WTC11 (cell line): ENCODE measurements around the gene RIPOR3. TPM values are rescaled to one million over a fixed set of nuclear protein-coding genes. Genes with fewer than 3 reads are reported as not detected.

Experiments used
- ATAC-seq: fragments of 200-7000 bp; cut with Tn5 transposase; 2 replicates; pipeline ENCODE4 v1.10.0; 2021; ENCODE audit warnings: mild to moderate bottlenecking, moderate library complexity
- CTCF ChIA-PET: fragments of 300-600 bp; sonication (Branson Sonifier 250); formaldehyde crosslinking; loops from one replicate; lab custom pipeline; 2021; ENCODE audit warnings: antibody characterized with exemption; lab: Charles Lee
- POLR2A ChIA-PET: fragments of 350-600 bp; sonication (Branson Sonifier 250); formaldehyde crosslinking; loops from one replicate; lab custom pipeline; 2021; ENCODE audit warnings: antibody characterized with exemption; lab: Charles Lee
- DNase-seq: peaks from one replicate; pipeline ENCODE4 v3.0.0; 2021; ENCODE audit warnings: low spot score
- H3K27ac Mint-ChIP-seq: 2 replicates; pipeline ENCODE4 v1.8.0; 2021; ENCODE audit warnings: mixed read lengths
- H3K27me3 Mint-ChIP-seq: 2 replicates; pipeline ENCODE4 v1.8.0; 2021; ENCODE audit warnings: low read depth, mild to moderate bottlenecking, moderate library complexity, mixed read lengths
- H3K36me3 Mint-ChIP-seq: 2 replicates; pipeline ENCODE4 v1.8.0; 2021; ENCODE audit warnings: mixed read lengths
- H3K4me1 Mint-ChIP-seq: 2 replicates; pipeline ENCODE4 v1.8.0; 2022; ENCODE audit warnings: mixed read lengths
- H3K4me3 Mint-ChIP-seq: 2 replicates; pipeline ENCODE4 v1.8.0; 2021; ENCODE audit warnings: mild to moderate bottlenecking, moderate library complexity, mixed read lengths
- H3K9me3 Mint-ChIP-seq: 2 replicates; pipeline ENCODE4 v1.8.0; 2021; ENCODE audit warnings: mixed read lengths
- ARID4B ChIP-seq: sonication (generic); formaldehyde crosslinking; IDR thresholded peaks from 2 replicates; pipeline ENCODE4 v1.8.0; 2023; ENCODE audit warnings: missing genetic modification reagents, mild to moderate bottlenecking, borderline replicate concordance
- ATF1 ChIP-seq: sonication (generic); formaldehyde crosslinking; IDR thresholded peaks from 2 replicates; pipeline ENCODE4 v1.8.1; 2023; ENCODE audit warnings: mild to moderate bottlenecking, moderate library complexity, missing genetic modification reagents
- CBFB ChIP-seq: sonication (generic); formaldehyde crosslinking; IDR thresholded peaks from 2 replicates; pipeline ENCODE4 v1.8.1; 2022; ENCODE audit warnings: mild to moderate bottlenecking, low read depth, missing genetic modification reagents
- CDX4 ChIP-seq: fragments of 250-450 bp; sonication (Bioruptor Pico); IDR thresholded peaks from 2 replicates; pipeline ENCODE4 v1.9.0; 2021; ENCODE audit warnings: moderate library complexity, mild to moderate bottlenecking, inconsistent platforms, borderline replicate concordance
- FOXJ3 ChIP-seq: sonication (generic); formaldehyde crosslinking; IDR thresholded peaks from 2 replicates; pipeline ENCODE4 v1.9.0; 2021; ENCODE audit warnings: missing genetic modification reagents, mild to moderate bottlenecking, borderline replicate concordance
- GABPB1 ChIP-seq: sonication (generic); formaldehyde crosslinking; IDR thresholded peaks from 2 replicates; pipeline ENCODE4 v1.8.1; 2023; ENCODE audit warnings: mild to moderate bottlenecking, missing genetic modification reagents
- HMGA2 ChIP-seq: fragments of 250-450 bp; sonication (Bioruptor Pico); IDR thresholded peaks from 2 replicates; pipeline ENCODE4 v1.4.0; 2021; ENCODE audit warnings: mild to moderate bottlenecking, moderate library complexity
- JUN ChIP-seq: sonication (generic); formaldehyde crosslinking; IDR thresholded peaks from 2 replicates; pipeline ENCODE4 v1.8.0; 2023; ENCODE audit warnings: mild to moderate bottlenecking, missing genetic modification reagents
- RORB ChIP-seq: fragments of 250-450 bp; sonication (Bioruptor Pico); IDR thresholded peaks from 2 replicates; pipeline ENCODE4 v1.9.0; 2021; ENCODE audit warnings: mild to moderate bottlenecking
- ZNF281 ChIP-seq: sonication (generic); formaldehyde crosslinking; IDR thresholded peaks from 2 replicates; pipeline ENCODE4 v1.8.0; 2023; ENCODE audit warnings: mild to moderate bottlenecking, missing genetic modification reagents
- ZNF423 ChIP-seq: fragments of 250-450 bp; sonication (Bioruptor Pico); IDR thresholded peaks from 2 replicates; pipeline ENCODE4 v2.1.2; 2022; ENCODE audit warnings: mild to moderate bottlenecking, moderate library complexity
- total RNA-seq: library from RNA; stranded (reverse); gene quantifications from 3 replicates; pipeline ENCODE4 v1.2.3, GENCODE V29; 2021
- TF ChIP-seq, protein P1 (sequence below): sonication (generic); formaldehyde crosslinking; IDR thresholded peaks from 2 replicates; pipeline ENCODE4 v1.8.1; 2022; ENCODE audit warnings: mild to moderate bottlenecking, missing genetic modification reagents, moderate library complexity, borderline replicate concordance
- TF ChIP-seq, protein P2 (sequence below): sonication (generic); formaldehyde crosslinking; IDR thresholded peaks from 2 replicates; pipeline ENCODE4 v1.8.1; 2023; ENCODE audit warnings: mild to moderate bottlenecking, moderate library complexity, missing genetic modification reagents

The RIPOR3 gene
- total RNA-seq, 1 experiment from 2014 or later, result 6.5 TPM

DNA sequence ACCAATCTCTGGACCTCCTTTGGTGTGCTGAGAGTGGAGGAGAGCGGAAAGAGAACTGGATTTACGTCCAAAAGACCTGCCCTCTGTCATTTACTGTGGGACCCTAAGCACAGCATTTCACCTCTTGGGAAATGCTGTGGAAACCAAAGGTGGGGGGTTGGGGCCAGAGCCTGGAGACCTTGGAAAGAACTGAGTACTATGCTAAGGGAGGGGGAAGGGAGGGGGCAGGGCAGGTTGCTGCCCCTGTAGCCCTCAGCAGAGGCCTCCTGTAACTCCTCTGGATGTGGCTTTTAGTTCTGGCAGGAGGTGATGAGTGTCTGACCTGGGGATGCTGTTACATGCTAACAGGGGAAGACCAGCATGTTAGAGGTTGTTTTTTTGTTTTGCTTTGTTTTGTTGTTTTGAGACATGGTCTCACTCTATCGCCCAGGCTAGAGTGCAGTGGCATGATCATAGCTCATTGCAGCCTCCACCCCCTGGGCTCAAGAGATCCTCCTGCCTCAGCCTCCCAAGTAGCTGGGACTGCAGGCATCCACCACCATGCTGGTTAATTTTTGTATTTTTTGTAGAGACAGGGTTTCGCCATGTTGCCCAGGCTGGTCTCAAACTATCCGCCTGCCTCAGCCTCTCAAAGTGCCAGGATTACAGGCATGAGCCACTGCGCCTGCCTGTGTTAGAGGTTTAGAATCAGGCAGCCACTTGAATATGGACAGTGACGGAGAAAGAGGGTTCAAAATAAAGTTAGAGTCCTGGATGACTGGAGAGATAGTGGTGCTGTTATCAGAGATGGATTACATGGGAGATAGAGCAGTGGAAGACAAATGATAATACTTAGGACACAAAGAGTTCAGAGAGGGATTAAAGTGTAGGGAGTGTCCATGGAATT, 21.7 kb upstream of the RIPOR3 start:
- Mint-ChIP-seq H3K4me3 (no peak overlapping the region), H3K27ac (0 out of 2 replicates have a peak overlapping the region, but pooled peaks have one; percentile 44), H3K36me3 (no peaks in the 10 kb centered on the region), H3K9me3 (no peaks in the 10 kb centered on the region), H3K4me1 (peaks cover 30% of the 10 kb centered on the region), H3K27me3 (no peaks in the 10 kb centered on the region; the same call in none of the 2 replicates)
- ATAC-seq, result peak; percentile 71
- ChIA-PET POLR2A (interaction anchor here (0.7 to 1.1 kb wide), 3 partner anchors 12 to 87 kb away, joined by 3 to 5 read pairs (median 3); no protein-coding TSS in a partner anchor), CTCF (interaction anchor here (0.6 to 4.6 kb wide), 34 partner anchors 8 to 158 kb away, joined by 3 to 64 read pairs (median 5); partner anchors contain the start of genes BCAS4, PARD6B and RIPOR3)
- no peak for DNase-seq
- TF ChIP-seq GABPB1 (CRISPR knock-in tag) (no peak), ATF1 (no peak), ZNF281 (CRISPR knock-in tag) (no peak), RORB (CRISPR knock-in tag) (no peak), FOXJ3 (CRISPR knock-in tag) (no peak)
- TF ChIP-seq, protein P1, sequence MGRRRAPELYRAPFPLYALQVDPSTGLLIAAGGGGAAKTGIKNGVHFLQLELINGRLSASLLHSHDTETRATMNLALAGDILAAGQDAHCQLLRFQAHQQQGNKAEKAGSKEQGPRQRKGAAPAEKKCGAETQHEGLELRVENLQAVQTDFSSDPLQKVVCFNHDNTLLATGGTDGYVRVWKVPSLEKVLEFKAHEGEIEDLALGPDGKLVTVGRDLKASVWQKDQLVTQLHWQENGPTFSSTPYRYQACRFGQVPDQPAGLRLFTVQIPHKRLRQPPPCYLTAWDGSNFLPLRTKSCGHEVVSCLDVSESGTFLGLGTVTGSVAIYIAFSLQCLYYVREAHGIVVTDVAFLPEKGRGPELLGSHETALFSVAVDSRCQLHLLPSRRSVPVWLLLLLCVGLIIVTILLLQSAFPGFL, result no peak

DNA sequence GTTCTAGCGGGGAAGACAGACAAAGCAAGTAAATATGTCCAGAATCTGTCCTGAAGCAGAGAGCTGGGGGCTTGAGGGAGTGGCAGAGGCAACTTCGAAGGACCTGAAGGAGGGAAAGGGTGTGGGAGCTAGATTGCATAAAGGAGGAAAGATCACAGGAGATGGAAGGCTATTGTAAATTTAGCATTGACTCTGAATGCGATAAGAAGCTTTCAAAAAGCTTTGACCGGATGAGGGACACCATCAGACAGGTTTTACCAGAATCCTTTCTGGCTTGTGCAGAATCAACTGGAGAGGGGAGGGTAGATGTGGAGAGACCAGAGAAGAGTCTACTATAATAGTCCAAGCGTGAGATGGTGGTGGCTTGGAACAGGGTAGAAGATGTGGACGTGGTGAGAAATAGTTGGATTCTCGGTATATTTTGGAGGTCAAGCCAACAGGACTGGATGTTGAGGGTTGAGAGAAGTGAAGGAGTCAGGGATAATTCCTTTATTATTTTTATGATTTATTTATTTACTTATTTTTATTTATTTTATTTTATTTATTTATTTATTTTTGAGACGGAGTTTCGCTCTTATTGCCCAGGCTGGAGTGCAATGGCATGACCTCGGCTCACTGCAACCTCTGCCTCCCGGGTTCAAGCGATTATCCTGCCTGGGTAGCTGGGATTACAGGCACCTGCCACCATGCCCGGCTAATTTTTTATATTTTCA, 19.9 kb upstream of the RIPOR3 start:
- no peaks in the 10 kb centered on the region; the same call in none of the 2 replicates for H3K27me3 Mint-ChIP-seq
- H3K27ac Mint-ChIP-seq, result no peak overlapping the region
- DNase-seq (no peak), ATAC-seq (no peak)
- H3K4me1 Mint-ChIP-seq, result peaks cover 27% of the 10 kb centered on the region
- no peak overlapping the region for H3K4me3 Mint-ChIP-seq
- H3K9me3 Mint-ChIP-seq, result no peaks in the 10 kb centered on the region
- no peak for TF ChIP-seq ATF1
- TF ChIP-seq HMGA2 (CRISPR knock-in tag), result peak; percentile 95
- TF ChIP-seq GABPB1 (CRISPR knock-in tag), result no peak
- ChIA-PET POLR2A (no interaction called here), CTCF (interaction anchor here (1.3 to 4.6 kb wide), 4 partner anchors 16 to 85 kb away, joined by 3 to 60 read pairs (median 6); no protein-coding TSS in a partner anchor)
- H3K36me3 Mint-ChIP-seq, result no peaks in the 10 kb centered on the region

GRCh38 chr20:50710492-50711063, 19.2 kb upstream of the RIPOR3 start:
- DNase-seq (no peak), ATAC-seq (no peak)
- ChIA-PET CTCF (interaction anchor here (1.3 to 4.6 kb wide), 2 partner anchors 39 to 49 kb away, joined by 6 to 60 read pairs; no protein-coding TSS in a partner anchor), POLR2A (no interaction called here)
- no peaks in the 10 kb centered on the region for H3K36me3 Mint-ChIP-seq
- TF ChIP-seq GABPB1 (CRISPR knock-in tag), result peak; percentile 53
- no peak for TF ChIP-seq ZNF423
- peak overlapping the region; percentile 37; the same call in 1 of the 2 replicates for H3K27ac Mint-ChIP-seq
- no peaks in the 10 kb centered on the region; the same call in none of the 2 replicates for H3K27me3 Mint-ChIP-seq
- H3K4me1 Mint-ChIP-seq, result peaks cover 27% of the 10 kb centered on the region
- no peaks in the 10 kb centered on the region for H3K9me3 Mint-ChIP-seq
- H3K4me3 Mint-ChIP-seq, result no peak overlapping the region

DNA sequence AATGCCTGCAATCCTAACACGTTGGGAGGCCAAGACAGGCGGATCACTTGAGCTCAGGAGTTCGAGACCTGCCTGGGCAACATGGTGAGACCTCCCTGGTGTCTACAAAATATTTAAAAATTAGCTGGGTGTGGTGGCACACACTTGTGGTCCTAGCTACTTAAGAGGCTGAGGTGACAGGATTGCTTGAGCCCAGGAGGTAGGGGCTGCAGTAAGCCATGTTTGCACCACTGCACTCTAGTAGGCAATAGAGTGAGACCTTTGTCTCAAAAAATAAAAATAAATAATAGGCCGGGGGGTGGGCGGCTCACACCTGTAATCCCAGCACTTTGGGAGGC, 18.3 kb upstream of the RIPOR3 start:
- ChIA-PET CTCF (interaction anchor here (1.0 kb wide), 1 partner anchor 9 kb away, joined by 3 read pairs; no protein-coding TSS in a partner anchor), POLR2A (no interaction called here)
- Mint-ChIP-seq H3K27me3 (no peaks in the 10 kb centered on the region; the same call in none of the 2 replicates), H3K4me1 (peaks cover 32% of the 10 kb centered on the region), H3K36me3 (no peaks in the 10 kb centered on the region), H3K4me3 (no peak overlapping the region), H3K27ac (no peak overlapping the region), H3K9me3 (no peaks in the 10 kb centered on the region)
- DNase-seq (no peak), ATAC-seq (no peak)
- TF ChIP-seq JUN (CRISPR knock-in tag) (no peak), FOXJ3 (CRISPR knock-in tag) (no peak), CDX4 (CRISPR knock-in tag) (no peak), GABPB1 (CRISPR knock-in tag) (no peak), CBFB (no peak), ARID4B (CRISPR knock-in tag) (no peak)
- TF ChIP-seq, protein P2, sequence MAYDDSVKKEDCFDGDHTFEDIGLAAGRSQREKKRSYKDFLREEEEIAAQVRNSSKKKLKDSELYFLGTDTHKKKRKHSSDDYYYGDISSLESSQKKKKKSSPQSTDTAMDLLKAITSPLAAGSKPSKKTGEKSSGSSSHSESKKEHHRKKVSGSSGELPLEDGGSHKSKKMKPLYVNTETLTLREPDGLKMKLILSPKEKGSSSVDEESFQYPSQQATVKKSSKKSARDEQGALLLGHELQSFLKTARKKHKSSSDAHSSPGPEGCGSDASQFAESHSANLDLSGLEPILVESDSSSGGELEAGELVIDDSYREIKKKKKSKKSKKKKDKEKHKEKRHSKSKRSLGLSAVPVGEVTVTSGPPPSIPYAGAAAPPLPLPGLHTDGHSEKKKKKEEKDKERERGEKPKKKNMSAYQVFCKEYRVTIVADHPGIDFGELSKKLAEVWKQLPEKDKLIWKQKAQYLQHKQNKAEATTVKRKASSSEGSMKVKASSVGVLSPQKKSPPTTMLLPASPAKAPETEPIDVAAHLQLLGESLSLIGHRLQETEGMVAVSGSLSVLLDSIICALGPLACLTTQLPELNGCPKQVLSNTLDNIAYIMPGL (CRISPR knock-in tag), result no peak
